ENCODE measurements around the gene ACTR3C.
A peak's percentile ranks its signal among the peaks of the same experiment; 100 is the strongest.

DNA sequence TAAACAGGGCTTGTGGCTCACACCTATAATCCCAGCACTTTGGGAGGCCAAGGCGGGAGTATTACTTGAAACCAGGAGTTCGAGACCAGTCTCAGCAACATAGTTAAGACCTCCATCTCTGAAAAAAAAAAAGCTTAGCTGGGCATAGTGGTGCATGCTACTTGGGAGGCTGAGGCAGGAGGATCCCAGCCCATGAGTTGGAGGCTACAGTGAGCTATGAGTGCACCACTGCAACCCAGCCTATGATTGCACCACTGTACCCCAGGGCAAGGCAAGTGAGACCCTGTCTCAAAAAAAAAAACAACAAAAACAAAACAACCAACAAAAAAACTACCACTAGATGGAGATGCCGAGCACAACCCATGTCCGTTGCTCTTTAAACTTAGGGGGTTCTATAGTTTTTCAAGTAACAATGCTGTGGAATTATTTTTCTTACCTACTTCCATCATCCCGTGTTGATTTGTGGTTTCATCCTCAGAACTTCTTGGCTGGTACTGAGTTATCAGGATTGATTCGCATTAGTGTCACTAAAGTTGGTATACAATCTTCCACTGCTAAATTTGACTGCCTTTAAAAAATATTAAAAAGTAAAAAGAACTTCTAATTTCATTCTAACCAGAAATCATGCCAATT, 33.0 kb upstream of the ACTR3C start:
- TF ChIP-seq, protein P1, sequence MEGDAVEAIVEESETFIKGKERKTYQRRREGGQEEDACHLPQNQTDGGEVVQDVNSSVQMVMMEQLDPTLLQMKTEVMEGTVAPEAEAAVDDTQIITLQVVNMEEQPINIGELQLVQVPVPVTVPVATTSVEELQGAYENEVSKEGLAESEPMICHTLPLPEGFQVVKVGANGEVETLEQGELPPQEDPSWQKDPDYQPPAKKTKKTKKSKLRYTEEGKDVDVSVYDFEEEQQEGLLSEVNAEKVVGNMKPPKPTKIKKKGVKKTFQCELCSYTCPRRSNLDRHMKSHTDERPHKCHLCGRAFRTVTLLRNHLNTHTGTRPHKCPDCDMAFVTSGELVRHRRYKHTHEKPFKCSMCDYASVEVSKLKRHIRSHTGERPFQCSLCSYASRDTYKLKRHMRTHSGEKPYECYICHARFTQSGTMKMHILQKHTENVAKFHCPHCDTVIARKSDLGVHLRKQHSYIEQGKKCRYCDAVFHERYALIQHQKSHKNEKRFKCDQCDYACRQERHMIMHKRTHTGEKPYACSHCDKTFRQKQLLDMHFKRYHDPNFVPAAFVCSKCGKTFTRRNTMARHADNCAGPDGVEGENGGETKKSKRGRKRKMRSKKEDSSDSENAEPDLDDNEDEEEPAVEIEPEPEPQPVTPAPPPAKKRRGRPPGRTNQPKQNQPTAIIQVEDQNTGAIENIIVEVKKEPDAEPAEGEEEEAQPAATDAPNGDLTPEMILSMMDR (conservative IDR thresholded peaks at IDR 0.05 in 1 of 2, IDR thresholded peaks at IDR 0.05 in 1 of 2; ENCODE audit: low read depth in 1 of 2, low read length in 2 of 2), result peak; percentile 70
- no peak for TF ChIP-seq EZH2 (IDR thresholded peaks at IDR 0.05; ENCODE audit: low read length, missing control alignments)

Measured in fibroblast of lung (primary cell).